AG10803 (cell line): ENCODE data around the gene NDUFB1.
A peak's percentile ranks its signal among the peaks of the same experiment; 100 is the strongest.

Experiments used
- DNase-seq: peaks from one replicate; pipeline ENCODE4 v3.0.0; 2010; ENCODE audit warnings: low read depth
- H3K4me3 ChIP-seq: 2 replicates; pipeline ENCODE4 v1.5.1; 2011; ENCODE audit warnings: mild to moderate bottlenecking, low read length, control low read depth
- CTCF ChIP-seq: conservative IDR thresholded peaks from 2 replicates; pipeline ENCODE4 v1.5.1; 2011; ENCODE audit warnings: mild to moderate bottlenecking, low read length, control low read depth, inconsistent platforms

NDUFB1 gene

GRCh38 chr14:92121670-92122350 lies at the start of gene NDUFB1, which contains the start of gene CPSF2:
Gene NDUFB1, minus strand, starts transcription at chr14:92121706. Its CDS starts 4,069 bp downstream, at chr14:92117637.
Gene CPSF2, plus strand, starts transcription at chr14:92121969. Its CDS starts 9,016 bp downstream, at chr14:92130985.
- no peak; the same call in 1 of the 2 replicates for TF ChIP-seq CTCF
- DNase-seq = peak; percentile 80
- H3K4me3 ChIP-seq = peak within 1 kb of the TSS; percentile 96

- TF ChIP-seq CTCF = no peak
- no peak overlapping the region for H3K4me3 ChIP-seq
- DNase-seq = no peak
These were observed 43.5 kb upstream of the NDUFB1 start for GRCh38 chr14:92164958-92165357.

- no peak for DNase-seq
- no peak overlapping the region for H3K4me3 ChIP-seq
- TF ChIP-seq CTCF = no peak
These were observed 40.0 kb upstream of the NDUFB1 start for GRCh38 chr14:92161521-92161920.

- TF ChIP-seq CTCF = no peak
- no peak overlapping the region for H3K4me3 ChIP-seq
- DNase-seq = peak; percentile 86
These were observed 39.1 kb upstream of the NDUFB1 start for GRCh38 chr14:92160619-92161018.

- DNase-seq = peak; percentile 25
- TF ChIP-seq CTCF = no peak
- no peak overlapping the region for H3K4me3 ChIP-seq
These were observed 32.9 kb upstream of the NDUFB1 start for GRCh38 chr14:92154283-92154942.

- DNase-seq = no peak
- no peak overlapping the region for H3K4me3 ChIP-seq
- no peak for TF ChIP-seq CTCF
These were observed 32.1 kb upstream of the NDUFB1 start for GRCh38 chr14:92153581-92153980.

GRCh38 chr14:92144708-92145107 lies 23.2 kb upstream of the NDUFB1 start:
- no peak for DNase-seq
- no peak for TF ChIP-seq CTCF
- no peak overlapping the region for H3K4me3 ChIP-seq
